HG03442 (cell line): Measurements from ENCODE around the gene SRSF2.
"Not testable (repeated sequence)": the region's sequence is repeated elsewhere in the genome, so short reads cannot be mapped to it uniquely, and the experiment has no call there.

Experiments used
- ATAC-seq: cut with Tn5 transposase; IDR thresholded peaks from one replicate; pipeline ENCODE4 v1.9.1; 2021; ENCODE audit warnings: mild to moderate bottlenecking, moderate library complexity; ENCODE audit not compliant: unreplicated experiment

SRSF2 gene

GRCh38 chr17:76722279-76722678, 14.9 kb downstream of the SRSF2 start:
- ATAC-seq = no peak

GRCh38 chr17:76721463-76721862, 15.7 kb downstream of the SRSF2 start:
- no peak for ATAC-seq

DNA sequence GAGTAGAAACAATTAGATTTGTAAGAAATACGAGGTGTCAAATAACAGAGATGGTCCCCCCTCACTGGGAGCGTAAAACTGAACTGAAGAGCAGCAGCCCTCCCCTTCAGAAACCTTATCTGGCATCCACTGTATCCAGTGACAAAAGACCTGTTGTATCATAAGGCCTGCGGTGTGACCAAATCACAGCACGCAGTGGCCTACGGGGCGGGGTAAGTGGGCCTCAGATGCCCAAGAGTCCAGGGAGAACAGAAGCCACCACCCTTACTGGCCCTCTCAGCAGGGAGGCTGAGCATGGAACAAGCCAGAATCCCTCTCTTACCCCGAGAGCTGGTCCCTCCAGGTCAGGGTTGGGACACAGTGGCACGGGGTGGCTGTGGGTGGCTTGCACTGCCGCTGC, 16.2 kb downstream of the SRSF2 start:
- ATAC-seq = no peak

DNA sequence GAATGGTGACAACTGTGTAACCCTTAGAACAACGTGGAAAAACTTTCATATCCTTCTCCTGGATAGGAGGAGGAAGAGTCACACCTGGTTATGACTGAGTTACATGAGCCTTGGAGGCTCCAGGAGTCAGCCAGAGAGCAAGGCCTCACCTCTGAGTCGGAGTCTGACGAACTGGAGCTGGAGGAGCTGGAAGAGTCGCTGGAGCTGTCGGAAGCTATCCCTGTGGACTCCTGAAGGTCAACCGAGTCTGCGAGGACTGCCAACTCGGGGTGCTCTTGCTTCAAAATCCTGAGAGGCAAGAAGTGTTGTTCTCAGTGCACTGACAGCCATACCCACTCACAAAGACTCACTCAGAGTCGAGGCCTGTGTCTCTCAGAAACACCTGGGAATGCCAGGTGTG, 16.9 kb downstream of the SRSF2 start:
- ATAC-seq = no peak

GRCh38 chr17:76718516-76718915, 18.6 kb downstream of the SRSF2 start:
- no peak for ATAC-seq

DNA sequence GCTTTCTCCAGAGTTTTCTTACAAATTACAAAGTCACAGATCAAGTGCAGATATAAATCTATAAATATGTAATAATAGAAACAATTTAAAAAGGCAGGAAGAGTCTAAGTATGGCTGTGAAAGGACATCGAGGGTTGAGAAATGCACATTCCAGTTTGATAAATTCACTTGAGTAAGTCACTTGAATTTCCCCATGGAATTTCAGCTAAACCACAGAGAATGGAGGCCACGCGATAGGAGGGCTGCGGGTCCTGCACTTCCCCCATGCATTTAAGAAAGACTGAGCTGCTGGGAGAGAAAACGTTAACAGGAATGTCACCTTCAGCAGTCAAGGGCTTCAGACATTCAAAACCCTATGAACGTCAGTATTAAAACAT, 20.3 kb downstream of the SRSF2 start:
- no peak for ATAC-seq

DNA sequence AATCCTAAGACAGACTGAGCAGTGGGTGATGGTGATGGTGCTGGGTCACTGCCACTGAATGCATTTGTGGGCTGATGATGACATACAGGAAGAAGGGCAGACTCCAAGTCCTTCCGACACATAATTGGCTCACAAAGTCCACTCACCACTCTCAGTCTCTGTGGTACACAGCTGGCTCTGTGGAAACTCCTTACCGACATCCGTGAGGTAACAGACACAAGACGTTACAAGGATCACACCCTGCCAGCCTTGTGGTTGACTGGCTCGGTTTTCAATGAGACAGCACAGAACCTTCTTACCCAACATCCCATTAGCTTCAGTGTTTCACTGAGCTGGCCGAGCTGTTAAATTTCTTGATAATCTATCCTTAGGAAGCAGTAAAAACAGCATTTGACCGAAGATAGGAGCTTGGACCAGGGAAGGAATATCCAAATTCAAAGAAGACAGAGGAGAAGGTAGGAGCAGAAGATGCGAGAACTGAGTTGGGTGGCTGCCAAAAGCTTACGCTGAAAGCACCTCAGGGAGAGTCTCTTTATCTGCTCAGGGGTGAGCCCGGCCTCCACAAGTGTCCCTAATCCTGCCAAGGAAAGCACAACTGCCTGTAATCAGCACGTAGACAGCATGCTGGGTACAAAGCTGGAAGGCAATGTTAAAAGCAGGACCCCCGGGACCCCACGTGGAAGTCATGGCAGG, 20.8 kb downstream of the SRSF2 start:
- no peak for ATAC-seq

DNA sequence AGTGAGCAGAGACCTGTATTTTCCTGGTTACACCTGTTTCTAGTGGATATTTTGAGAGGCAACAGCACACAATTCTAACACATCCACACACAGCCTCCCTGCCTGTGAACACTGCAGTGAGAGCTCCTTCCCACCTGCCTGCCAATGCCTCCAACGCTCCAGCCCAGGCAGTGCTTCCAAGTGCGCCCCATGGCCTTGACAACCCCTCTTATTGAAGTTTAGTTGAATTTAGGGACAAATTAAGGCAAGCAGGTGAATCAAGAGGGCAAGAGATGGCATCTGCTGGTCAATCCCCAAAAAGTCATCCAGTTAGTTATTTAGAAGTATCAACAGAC, 21.7 kb downstream of the SRSF2 start:
- no peak for ATAC-seq

DNA sequence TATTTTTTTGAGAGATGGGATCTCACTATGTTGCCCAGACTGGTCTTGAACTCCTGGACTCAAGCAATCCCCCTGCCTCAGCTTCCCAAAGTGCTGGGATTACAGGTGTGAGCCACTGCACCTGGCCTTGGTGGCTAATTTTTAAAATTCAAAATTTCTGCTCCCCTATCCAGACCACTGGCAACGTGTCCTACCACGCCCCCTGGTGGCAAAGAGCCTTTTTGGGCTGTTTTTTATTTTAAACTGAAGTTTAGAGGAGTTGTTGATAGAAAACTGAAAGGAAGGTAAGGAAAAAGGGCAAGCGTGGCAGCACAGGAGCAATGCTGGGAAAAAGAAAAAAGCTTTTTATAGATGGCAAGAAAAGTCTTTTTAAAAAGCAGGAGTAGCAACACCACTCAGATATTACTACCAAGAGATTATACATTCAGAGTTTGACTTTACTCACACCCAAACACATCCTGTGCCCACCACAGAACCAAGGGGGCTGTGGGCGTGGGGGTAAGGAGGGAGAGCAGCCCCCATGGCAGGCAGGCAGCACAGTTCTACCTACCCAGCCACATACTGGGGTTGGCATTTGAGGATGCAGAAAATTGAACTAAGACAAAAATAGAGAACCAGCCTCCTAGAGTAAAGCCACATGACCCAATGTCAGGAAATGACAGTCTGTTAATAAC, 22.2 kb downstream of the SRSF2 start:
- no peak for ATAC-seq

DNA sequence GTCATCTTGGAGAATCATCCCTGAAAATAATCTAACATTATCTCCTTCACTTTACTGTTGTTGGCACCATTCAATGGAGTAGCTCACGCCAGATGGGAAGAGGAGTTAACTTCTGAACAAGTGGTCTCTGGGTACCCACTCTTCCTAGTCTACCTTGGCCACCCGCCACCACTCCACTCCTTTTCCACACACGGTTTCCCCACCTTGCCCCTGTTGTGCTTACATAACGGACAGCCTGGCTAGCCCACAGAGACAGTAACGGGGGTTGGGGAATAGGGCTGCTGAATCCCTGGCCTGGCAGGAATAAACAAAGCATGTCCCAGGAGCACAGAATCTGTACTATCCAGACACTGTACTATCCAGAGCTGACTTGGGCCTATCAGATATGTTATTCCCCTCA, 22.8 kb downstream of the SRSF2 start:
- ATAC-seq = no peak

- ATAC-seq = no peak
Measured at GRCh38 chr17:76713765-76714164, 23.4 kb downstream of the SRSF2 start.

DNA sequence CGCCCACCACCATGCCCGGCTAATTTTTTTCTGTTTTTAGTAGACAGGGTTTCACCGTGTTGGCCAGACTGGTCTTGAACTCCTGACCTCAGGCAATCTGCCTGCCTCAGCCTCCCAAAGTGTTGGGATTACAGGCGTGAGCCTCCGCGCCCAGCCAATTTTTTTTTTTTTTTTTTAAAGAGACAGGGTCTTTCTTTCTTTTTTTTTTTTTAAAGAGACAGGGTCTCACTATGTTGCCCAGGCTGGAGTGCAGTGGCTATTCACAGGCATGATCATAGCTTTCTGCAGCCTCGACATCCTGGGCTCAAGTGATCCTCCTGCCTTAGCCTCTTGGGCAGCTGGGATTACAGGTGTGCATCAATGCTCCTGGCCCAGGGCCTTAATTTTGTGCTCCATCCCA, 24.8 kb downstream of the SRSF2 start:
- ATAC-seq = not testable (repeated sequence)

- no peak for ATAC-seq
Measured at GRCh38 chr17:76710863-76711611, 26.1 kb downstream of the SRSF2 start, which contains the start of gene MXRA7. Gene MXRA7, minus strand, starts transcription at chr17:76710965. Its CDS starts 19 bp downstream, at chr17:76710946.

GRCh38 chr17:76709951-76710862, 26.9 kb downstream of the SRSF2 start:
- ATAC-seq = not testable (repeated sequence)

GRCh38 chr17:76709077-76709950, 27.8 kb downstream of the SRSF2 start:
- no peak for ATAC-seq

GRCh38 chr17:76707985-76708807, 28.9 kb downstream of the SRSF2 start:
- ATAC-seq = no peak

GRCh38 chr17:76706817-76707216, 30.3 kb downstream of the SRSF2 start:
- ATAC-seq = no peak

DNA sequence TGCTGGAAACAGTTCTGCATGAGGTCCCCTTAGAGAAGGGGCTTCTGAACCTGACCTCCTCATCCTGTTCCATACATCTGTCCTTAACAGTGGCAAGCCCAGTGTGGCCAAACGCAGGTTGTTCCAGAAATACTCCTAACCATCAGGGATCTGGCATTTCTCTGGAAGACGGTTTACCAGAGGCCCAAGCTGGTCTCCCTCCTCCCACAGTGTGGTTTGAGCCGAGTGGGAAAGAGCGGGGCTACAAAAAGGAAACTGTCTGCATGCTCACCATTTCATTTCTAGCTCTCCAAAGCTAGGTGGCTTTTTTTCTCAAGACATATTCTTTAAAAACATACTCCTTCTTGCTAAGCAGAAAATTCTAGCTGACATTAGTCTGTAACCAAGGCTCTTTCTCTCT, 32.3 kb downstream of the SRSF2 start:
- no peak for ATAC-seq

DNA sequence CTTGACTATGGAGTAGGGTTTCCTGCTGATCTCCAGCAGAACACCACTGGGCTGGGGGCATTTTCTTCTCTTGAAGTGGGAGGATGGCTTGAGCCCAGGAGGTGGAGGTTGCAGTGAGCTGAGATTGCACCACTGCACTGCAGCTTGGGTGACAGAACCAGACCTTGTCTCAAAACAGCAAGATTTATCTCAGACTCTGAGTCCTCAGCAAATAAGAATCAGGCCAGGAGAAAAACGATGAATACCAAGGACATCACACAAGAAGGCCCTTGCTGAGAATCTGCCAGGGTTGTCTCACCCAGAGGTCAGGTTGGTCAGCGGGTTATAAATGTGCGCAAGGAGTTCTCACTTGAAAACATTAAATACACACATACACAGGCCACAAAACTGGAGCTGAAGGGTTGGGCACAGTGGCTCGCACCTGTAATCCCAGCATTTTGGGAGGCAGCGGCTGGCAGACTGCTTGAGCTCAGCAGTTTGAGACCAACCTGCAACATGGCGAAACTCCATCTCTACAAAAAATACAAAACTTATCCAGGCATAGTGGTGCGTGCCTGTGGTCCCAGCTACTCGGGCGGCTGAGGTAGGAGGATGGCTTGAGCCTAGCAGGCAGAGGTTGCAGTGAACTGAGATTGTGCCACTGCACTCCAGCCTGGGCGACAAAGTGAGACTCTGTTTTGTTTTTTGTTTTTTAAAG, 34.0 kb downstream of the SRSF2 start:
- ATAC-seq = no peak
